Right lobe of liver (tissue), 4 donors: ENCODE measurements around the gene PAX5.

Experiments
- CTCF ChIP-seq, 4 donors: fragments of 200-600 bp in 3 of 4; fragments of 450-650 bp in 1 of 4; IDR thresholded peaks; one replicate each; pipeline versions ENCODE4 v1.5.1 to v1.8.0; 2016 to 2022; ENCODE audit warnings: antibody characterized with exemption in 4 of 4, mild to moderate bottlenecking in 2 of 4
- POLR2A ChIP-seq: fragments of 450-650 bp; IDR thresholded peaks from one replicate; pipeline ENCODE4 v1.6.1; 2017; ENCODE audit warnings: antibody characterized with exemption, mild to moderate bottlenecking
- donor health status: DM: no; HTN: no; CAD: no.
- donor health status: DM: no; HTN: no; CAD: no.
- donor health status: DM: no; HTN: yes; CAD: no.

- no peak for TF ChIP-seq CTCF (IDR thresholded peaks at IDR 0.05)
- TF ChIP-seq POLR2A: no peak
These were observed 57.6 kb downstream of the PAX5 start for GRCh38 chr9:36976371-36977030.
